ENCODE measurements around the gene SIRPB2. TPM values are rescaled to one million over a fixed set of nuclear protein-coding genes. Genes with fewer than 3 reads are reported as not detected.
A peak's percentile ranks its signal among the peaks of the same experiment; 100 is the strongest.

Gene SIRPB2
- total and polyA plus RNA-seq, 2 of the 8 experiments (the other 6 are each of a cell fraction or from before 2014, with no cell fraction given), result 0.28 TPM; not detected in 1

- no peak overlapping the region for H2BK15ac ChIP-seq (ENCODE audit: low read length)
- H3K23ac ChIP-seq (ENCODE audit: insufficient read length), result no peak overlapping the region
- no peaks in the 10 kb centered on the region for H3K23me2 ChIP-seq (ENCODE audit: low read depth, low read length)
- no peak for FAIRE-seq
- H4K91ac ChIP-seq (replicated peaks; ENCODE audit: insufficient read length, low read length), result peak overlapping the region; percentile 16
- no peaks in the 10 kb centered on the region for H3K79me2 ChIP-seq (ENCODE audit: control insufficient read depth in 1 of 2, insufficient read depth in 2 of 2, low read length in 2 of 2)
- no peaks in the 10 kb centered on the region for H3K36me3 ChIP-seq (ENCODE audit: control insufficient read depth in 2 of 4, insufficient read depth in 4 of 4, low read length in 3 of 4)
- H2BK20ac ChIP-seq (ENCODE audit: low read length), result no peak overlapping the region
- ChIA-PET POLR2A (ENCODE audit: partially characterized antibody) (no interaction called here), CTCF (ENCODE audit: partially characterized antibody) (interaction anchor here (0.9 to 5.1 kb wide), 8 partner anchors 15 to 75 kb away, joined by 3 to 42 read pairs (median 3); no protein-coding TSS in a partner anchor)
- no peak overlapping the region for H3K27ac ChIP-seq (ENCODE audit: low read depth, low read length)
- no peak overlapping the region for H2BK5ac ChIP-seq (ENCODE audit: low read depth, low read length)
- 0 out of 2 replicates have a peak overlapping the region, but pooled peaks have one; percentile 15 for H2AFZ ChIP-seq (ENCODE audit: low read length)
- no peak overlapping the region for H3K14ac ChIP-seq (ENCODE audit: insufficient read length)
- no peaks in the 10 kb centered on the region for H3K79me1 ChIP-seq (ENCODE audit: low read depth, low read length)
- H3K56ac ChIP-seq (replicated peaks; ENCODE audit: insufficient read length, low read depth, low read length), result no peak overlapping the region
- H2BK120ac ChIP-seq (replicated peaks; ENCODE audit: low read depth, low read length), result no peak overlapping the region
- 90% methylated on average over 4 of the region's 4 CpGs; no CpG with 5 or more reads in 1 of the 2 experiments for WGBS, 2 experiments (ENCODE audit: extremely low coverage in 1 of 2, insufficient coverage in 1 of 2, insufficient read length in 1 of 2, insufficient replicate concordance in 2 of 2, low coverage in 1 of 2, low lambda C conversion rate in 2 of 2, missing lambda C conversion rate in 1 of 2)
- no peaks in the 10 kb centered on the region for H3K27me3 ChIP-seq (replicated peaks in 1 of 4; ENCODE audit: control insufficient read depth in 3 of 4, extremely low read depth in 1 of 4, insufficient read depth in 3 of 4, low read length in 3 of 4)
- no peak overlapping the region for H3K4me3 ChIP-seq (ENCODE audit: extremely low read depth in 1 of 4, insufficient read depth in 2 of 4, low read depth in 3 of 4, low read length in 4 of 4)
- no peaks in the 10 kb centered on the region for H4K20me1 ChIP-seq (replicated peaks in 1 of 2; ENCODE audit: control insufficient read depth in 1 of 2, insufficient read depth in 2 of 2, low read length in 2 of 2)
- no peak overlapping the region for H3K4ac ChIP-seq (replicated peaks; ENCODE audit: insufficient read length, low read depth, low read length)
- no peaks in the 10 kb centered on the region for H3K9me3 ChIP-seq (ENCODE audit: insufficient read depth in 2 of 2, low read depth in 1 of 2, low read length in 1 of 2)
- no peak for DNase-seq (ENCODE audit: low read depth in 1 of 2, low spot score in 2 of 2)
- H4K8ac ChIP-seq (ENCODE audit: extremely low read depth, insufficient read depth, low read length), result no peak overlapping the region
- H3K9ac ChIP-seq (replicated peaks in 1 of 4; ENCODE audit: extremely low read depth in 1 of 4, low read depth in 3 of 4, low read length in 3 of 4), result no peak overlapping the region
- 0 out of 7 replicates have a peak, but pooled peaks cover 0 to 3% (median 0%) of the 10 kb centered on the region in 4 experiments for H3K4me1 ChIP-seq (replicated peaks in 1 of 4; ENCODE audit: control insufficient read depth in 3 of 4, insufficient read depth in 4 of 4, low read length in 3 of 4)
- no peak overlapping the region for H4K5ac ChIP-seq (ENCODE audit: insufficient read length, low read depth, low read length)
- H2AK5ac ChIP-seq (ENCODE audit: low read depth, low read length), result no peak overlapping the region
- no peak overlapping the region for H3K4me2 ChIP-seq (ENCODE audit: insufficient read depth in 1 of 2, low read depth in 2 of 2, low read length in 2 of 2)
- no peak overlapping the region for H2BK12ac ChIP-seq (ENCODE audit: low read depth, low read length)
- no peak overlapping the region for H3K18ac ChIP-seq (ENCODE audit: extremely low read depth, low read length)
- TF ChIP-seq EZH2 (IDR thresholded peaks at IDR 0.05; ENCODE audit: low read depth, low read length, severe bottlenecking) (no peak), CTCF (IDR thresholded peaks at IDR 0.05; ENCODE audit: control extremely low read depth in 1 of 3, insufficient read depth in 1 of 3, low read depth in 1 of 3, low read length in 3 of 3) (peak in 2 of 3 experiments; percentile 32 to 40; a peak in 2 of 4 replicates), SAP30 (IDR thresholded peaks at IDR 0.05; ENCODE audit: insufficient read depth, insufficient replicate concordance, low read length) (no peak), SIX5 (IDR thresholded peaks at IDR 0.05; ENCODE audit: low read depth, low read length) (peak; percentile 44), RXRA (IDR thresholded peaks at IDR 0.05; ENCODE audit: insufficient read depth, low read depth, low read length) (no peak), CREB1 (IDR thresholded peaks at IDR 0.05) (no peak), CHD1 (IDR thresholded peaks at IDR 0.05; ENCODE audit: low read depth, low read length) (no peak), CBX8 (IDR thresholded peaks at IDR 0.05; ENCODE audit: borderline replicate concordance, low read depth, low read length) (no peak), SIRT6 (IDR thresholded peaks at IDR 0.05; ENCODE audit: low read length) (no peak), TEAD4 (IDR thresholded peaks at IDR 0.05; ENCODE audit: low read depth, low read length) (peak; percentile 94)
These were observed 16.2 kb downstream of the SIRPB2 start for GRCh38 chr20:1474817-1475603.

Measured in H1 (cell line).